ENCODE measurements around the gene ANKRD16. TPM values are rescaled to one million over a fixed set of nuclear protein-coding genes. Genes with fewer than 3 reads are reported as not detected.

Gene ANKRD16
- total and polyA plus RNA-seq, 2 experiments from 2014 or later = 6.4 to 16.1 TPM

GRCh38 chr10:5933909-5934546, 44.3 kb upstream of the ANKRD16 start (continued):
- TF ChIP-seq JUNB (IDR thresholded peaks at IDR 0.05; ENCODE audit: unreplicated experiment) (no peak), NANOG (IDR thresholded peaks at IDR 0.05; ENCODE audit: borderline replicate concordance) (no peak)

GRCh38 chr10:5932345-5932744, 42.7 kb upstream of the ANKRD16 start:
- H3K9me2 ChIP-seq (ENCODE audit: insufficient read depth) = no peaks in the 10 kb centered on the region

More at GRCh38 chr10:5932345-5932744, 42.7 kb upstream of the ANKRD16 start:
- H3K4me1 Mint-ChIP-seq = no peaks in the 10 kb centered on the region
- no peak for TF ChIP-seq ETS1 (IDR thresholded peaks at IDR 0.05)
- TF ChIP-seq EZH2phosphoT487 (IDR thresholded peaks at IDR 0.05; ENCODE audit: unreplicated experiment) = no peak
- TF ChIP-seq CREB1 (CRISPR knock-in tag; IDR thresholded peaks at IDR 0.05; ENCODE audit: low read depth) = no peak
- no peak for TF ChIP-seq ZNF331 (CRISPR knock-in tag; IDR thresholded peaks at IDR 0.05; ENCODE audit: low read depth)
- no peak for TF ChIP-seq STAT1 (IDR thresholded peaks at IDR 0.05; ENCODE audit: unreplicated experiment)
- no peak for TF ChIP-seq NANOG (IDR thresholded peaks at IDR 0.05; ENCODE audit: borderline replicate concordance)
- TF ChIP-seq CTCF (conservative IDR thresholded peaks at IDR 0.05; ENCODE audit: low read depth in 2 of 2) = no peak
- TF ChIP-seq ZNF462 (CRISPR knock-in tag; IDR thresholded peaks at IDR 0.05) = no peak
- TF ChIP-seq EZH2 (IDR thresholded peaks at IDR 0.05; ENCODE audit: low read depth, unreplicated experiment) = no peak
- TF ChIP-seq REST (IDR thresholded peaks at IDR 0.05; ENCODE audit: unreplicated experiment) = no peak
- no peak for TF ChIP-seq JUNB (IDR thresholded peaks at IDR 0.05; ENCODE audit: unreplicated experiment)
- TF ChIP-seq ZNF114 (CRISPR knock-in tag; IDR thresholded peaks at IDR 0.05) = no peak
- TF ChIP-seq POLR2AphosphoS5 (IDR thresholded peaks at IDR 0.05; ENCODE audit: low read depth) = no peak
- H3K4me2 ChIP-seq = no peak overlapping the region
- ATAC-seq = no peak
- peaks cover 70% of the 10 kb centered on the region for H3K36me3 Mint-ChIP-seq (ENCODE audit: low read depth)
- H3K79me2 ChIP-seq (replicated peaks; ENCODE audit: insufficient read depth) = no peaks in the 10 kb centered on the region
- H3K4me3 Mint-ChIP-seq = no peak overlapping the region
- H3F3A ChIP-seq (replicated peaks; ENCODE audit: low read depth) = no peaks in the 10 kb centered on the region
- no peak overlapping the region for H3K27ac Mint-ChIP-seq
- no peak overlapping the region for H3K4me3 ChIP-seq
- peaks cover 2% of the 10 kb centered on the region for H3K27me3 Mint-ChIP-seq (ENCODE audit: insufficient read depth, low read depth, poor library complexity)
- H3K27me3 ChIP-seq (ENCODE audit: insufficient read depth) = no peaks in the 10 kb centered on the region
- H4K20me1 ChIP-seq (replicated peaks; ENCODE audit: insufficient read depth) = peaks cover 8% of the 10 kb centered on the region; the same call in 1 of the 2 replicates
- no peak for DNase-seq (ENCODE audit: low spot score)
- H3K4me1 ChIP-seq (ENCODE audit: insufficient read depth) = no peaks in the 10 kb centered on the region
- H3K36me3 ChIP-seq (ENCODE audit: insufficient read depth) = peaks cover 49% of the 10 kb centered on the region
- no peaks in the 10 kb centered on the region for H3K9me3 Mint-ChIP-seq
- no peak overlapping the region for H3K27ac ChIP-seq (ENCODE audit: low read depth)
- no peak overlapping the region for H2AFZ ChIP-seq

Measured in GM23338 (cell line).